CD4-positive, alpha-beta T cell treated with Interleukin-1 beta for 1 hour (primary cell): Measurements from ENCODE around the gene PWWP2B.
"Not testable (repeated sequence)": the region's sequence is repeated elsewhere in the genome, so short reads cannot be mapped to it uniquely, and the experiment has no call there.

Source experiments
- DNase-seq, 2 donors: peaks; one replicate each; pipeline ENCODE4 v3.0.0-alpha.2; 2020 to 2022

The PWWP2B gene

GRCh38 chr10:132382231-132382922 is 14.6 kb upstream of the PWWP2B start:
- DNase-seq, result no peak

- DNase-seq, result no peak
Measured at GRCh38 chr10:132383101-132383500, 13.9 kb upstream of the PWWP2B start.

- no peak for DNase-seq
Measured at GRCh38 chr10:132383751-132384196, 13.2 kb upstream of the PWWP2B start.

- DNase-seq, result no peak
Measured at GRCh38 chr10:132384618-132385388, 12.2 kb upstream of the PWWP2B start.

- DNase-seq, result no peak
Measured at GRCh38 chr10:132385389-132385667, 11.7 kb upstream of the PWWP2B start.

- DNase-seq, result no peak
Measured at GRCh38 chr10:132385721-132386418, 11.1 kb upstream of the PWWP2B start.

- DNase-seq, result no peak
Measured at GRCh38 chr10:132386419-132386831, 10.6 kb upstream of the PWWP2B start.

GRCh38 chr10:132386896-132387295 is 10.1 kb upstream of the PWWP2B start:
- not testable (repeated sequence) for DNase-seq

GRCh38 chr10:132387764-132388210 is 9.2 kb upstream of the PWWP2B start:
- DNase-seq, result peak; percentile 81 to 83

- DNase-seq, result no peak
Measured at GRCh38 chr10:132388891-132389432, 8.0 kb upstream of the PWWP2B start.

- no peak for DNase-seq
Measured at GRCh38 chr10:132389433-132390169, 7.4 kb upstream of the PWWP2B start.

GRCh38 chr10:132390170-132390920 is 6.7 kb upstream of the PWWP2B start:
- DNase-seq, result no peak

GRCh38 chr10:132390921-132391675 is 5.9 kb upstream of the PWWP2B start:
- no peak for DNase-seq

GRCh38 chr10:132391676-132392020 is 5.4 kb upstream of the PWWP2B start:
- no peak for DNase-seq

GRCh38 chr10:132392184-132392800 is 4.7 kb upstream of the PWWP2B start:
- DNase-seq, result no peak

- no peak for DNase-seq
Measured at GRCh38 chr10:132392811-132393694, 3.9 kb upstream of the PWWP2B start.

- no peak for DNase-seq
Measured at GRCh38 chr10:132393695-132394181, 3.3 kb upstream of the PWWP2B start.

GRCh38 chr10:132394201-132394811 is 2.7 kb upstream of the PWWP2B start:
- DNase-seq, result no peak
